Measurements from ENCODE around the gene INO80D. TPM values are rescaled to one million over a fixed set of nuclear protein-coding genes. Genes with fewer than 3 reads are reported as not detected.
A peak's percentile ranks its signal among the peaks of the same experiment; 100 is the strongest.

The INO80D gene
- total and polyA plus RNA-seq, 2 of the 13 experiments (the other 11 are each of a cell fraction or from before 2014, with no cell fraction given), result 7.6 to 7.9 TPM

DNA sequence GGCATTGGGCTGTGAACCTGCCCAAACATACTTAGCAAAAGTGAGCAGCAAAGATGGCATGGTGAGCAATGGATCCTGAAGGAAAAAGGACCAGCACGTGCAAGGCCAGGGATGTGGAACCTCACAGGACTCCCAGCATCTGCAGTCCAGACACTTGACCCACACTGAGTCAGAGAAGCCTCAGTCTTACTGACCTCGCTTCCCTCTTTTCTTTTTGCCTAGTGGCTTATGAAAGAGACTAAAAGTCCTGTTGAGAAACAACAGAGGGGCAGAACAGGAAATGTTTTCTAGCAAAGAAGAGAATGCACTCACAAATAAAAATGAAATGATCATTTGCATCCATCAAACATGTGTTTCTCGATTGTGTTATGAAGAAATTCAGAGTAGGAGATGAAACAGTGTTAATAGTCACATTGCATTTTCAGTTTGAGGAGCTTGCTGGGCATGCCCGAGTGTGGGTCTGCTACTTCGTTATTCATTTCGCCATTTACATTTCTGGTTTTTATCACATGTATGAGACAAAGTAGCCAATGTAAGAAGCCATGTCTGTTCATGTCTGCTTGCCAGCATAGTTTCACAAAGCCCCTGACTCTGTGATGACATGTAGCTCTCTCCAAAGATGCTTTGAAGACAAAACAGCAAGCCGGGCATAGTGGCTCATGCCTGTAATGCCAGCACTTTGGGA lies 118.4 kb downstream of the INO80D start:
- no peaks in the 10 kb centered on the region for H3K9me3 ChIP-seq (ENCODE audit: low read length)
- H3K4me2 ChIP-seq (ENCODE audit: low read depth, low read length), result no peak overlapping the region
- intact Hi-C loops (cut with micrococcal nuclease; ENCODE audit: unreplicated experiment) (no loop called here), in situ Hi-C loops (cut with HindIII; ENCODE audit: extremely low pct_ligation_motif_present, low pct_unique_long_range_greater_than_20kb) (no loop called here)
- ATAC-seq, result no peak
- no peaks in the 10 kb centered on the region for H3K36me3 ChIP-seq (replicated peaks in 1 of 2; ENCODE audit: control insufficient read depth in 1 of 2, insufficient read depth in 2 of 2, low read length in 2 of 2)
- ChIA-PET CTCF (ENCODE audit: low intra/inter-chr PET ratio, low total read pairs) (no interaction called here), POLR2A (no interaction called here)
- no peak for TF ChIP-seq SP5 (CRISPR knock-in tag; IDR thresholded peaks at IDR 0.05; ENCODE audit: borderline replicate concordance, low read depth)
- TF ChIP-seq ZNF629 (CRISPR knock-in tag; conservative IDR thresholded peaks at IDR 0.05), result 0 out of 2 replicates have a peak, but pooled peaks have one; percentile 18
- 0 out of 2 replicates have a peak, but pooled peaks have one; percentile 32 for TF ChIP-seq ZNF709 (CRISPR knock-in tag; IDR thresholded peaks at IDR 0.05)
- peak overlapping the region; percentile 20 for H2AFZ ChIP-seq (ENCODE audit: low read length)
- BruUV-seq (replicated peaks), result no TSS peak
- no peaks in the 10 kb centered on the region for H3K27me3 ChIP-seq (ENCODE audit: control insufficient read depth in 1 of 2, insufficient read depth in 2 of 2, low read length in 2 of 2)
- no peaks in the 10 kb centered on the region for H3K79me2 ChIP-seq (ENCODE audit: insufficient read depth, low read length)
- H3K4me1 ChIP-seq (ENCODE audit: insufficient read depth, low read length), result peaks cover 63% of the 10 kb centered on the region
- DNase-seq (ENCODE audit: low spot score), result no peak
- no peak overlapping the region for H3K4me3 ChIP-seq (replicated peaks in 1 of 3; ENCODE audit: insufficient read depth in 1 of 3, low read depth in 2 of 3, low read length in 3 of 3)
- no peak overlapping the region for H3K9ac ChIP-seq (ENCODE audit: insufficient read depth, low read depth, low read length)
- FAIRE-seq, result no peak
- no peaks in the 10 kb centered on the region for H4K20me1 ChIP-seq (ENCODE audit: insufficient read depth, low read length)
- 77% methylated on average over 7 of the region's 7 CpGs for WGBS (ENCODE audit: low lambda C conversion rate)
- no peak overlapping the region for H3K27ac ChIP-seq (ENCODE audit: extremely low read length, insufficient read depth, low read length)

DNA sequence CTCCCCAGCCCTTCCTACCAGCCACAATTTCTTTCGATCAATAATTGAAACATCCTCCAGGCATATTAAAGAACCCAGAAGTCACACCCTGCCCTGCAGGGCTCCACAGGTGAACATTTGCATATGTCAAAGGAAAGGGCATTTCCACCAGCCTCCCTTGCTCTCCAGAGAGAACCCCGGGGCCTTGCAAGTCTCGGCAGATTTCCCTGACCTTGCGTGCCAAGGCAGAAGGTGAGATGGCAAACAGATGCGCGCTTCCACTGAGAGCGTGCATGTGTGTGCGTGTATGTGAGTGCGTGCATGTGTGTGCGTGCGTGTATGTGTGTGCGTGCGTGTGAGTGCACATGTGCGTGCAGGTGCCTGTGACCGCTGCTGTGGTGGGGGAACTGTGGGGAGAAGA lies 120.3 kb downstream of the INO80D start:
- in situ Hi-C loops (cut with HindIII; ENCODE audit: extremely low pct_ligation_motif_present, low pct_unique_long_range_greater_than_20kb) (no loop called here), intact Hi-C loops (cut with micrococcal nuclease; ENCODE audit: unreplicated experiment) (no loop called here)
- Histone ChIP-seq H3K4me3 (replicated peaks in 1 of 3; ENCODE audit: insufficient read depth in 1 of 3, low read depth in 2 of 3, low read length in 3 of 3) (no peak overlapping the region), H3K79me2 (ENCODE audit: insufficient read depth, low read length) (no peaks in the 10 kb centered on the region), H2AFZ (ENCODE audit: low read length) (no peak overlapping the region), H3K27ac (ENCODE audit: extremely low read length, insufficient read depth, low read length) (no peak overlapping the region), H3K9me3 (ENCODE audit: low read length) (no peaks in the 10 kb centered on the region), H3K4me1 (ENCODE audit: insufficient read depth, low read length) (peaks cover 62% of the 10 kb centered on the region), H3K4me2 (ENCODE audit: low read depth, low read length) (no peak overlapping the region), H4K20me1 (ENCODE audit: insufficient read depth, low read length) (no peaks in the 10 kb centered on the region), H3K9ac (ENCODE audit: insufficient read depth, low read depth, low read length) (no peak overlapping the region), H3K36me3 (replicated peaks in 1 of 2; ENCODE audit: control insufficient read depth in 1 of 2, insufficient read depth in 2 of 2, low read length in 2 of 2) (no peaks in the 10 kb centered on the region), H3K27me3 (ENCODE audit: control insufficient read depth in 1 of 2, insufficient read depth in 2 of 2, low read length in 2 of 2) (no peaks in the 10 kb centered on the region)
- no TSS peak for BruUV-seq (replicated peaks)
- DNase-seq (ENCODE audit: low spot score) (no peak), ATAC-seq (no peak), FAIRE-seq (no peak)
- ChIA-PET CTCF (ENCODE audit: low intra/inter-chr PET ratio, low total read pairs) (no interaction called here), POLR2A (interaction anchor here (0.6 kb wide), 1 partner anchor 112 kb away, joined by 5 read pairs; no protein-coding TSS in a partner anchor)
- 98% methylated on average over 15 of the region's 15 CpGs for WGBS (ENCODE audit: low lambda C conversion rate)
- TF ChIP-seq ZBTB38 (CRISPR knock-in tag; IDR thresholded peaks at IDR 0.05), result 0 out of 2 replicates have a peak, but pooled peaks have one; percentile 30
- no peak for TF ChIP-seq GATAD2A (CRISPR knock-in tag; IDR thresholded peaks at IDR 0.05)
- TF ChIP-seq, protein P1, sequence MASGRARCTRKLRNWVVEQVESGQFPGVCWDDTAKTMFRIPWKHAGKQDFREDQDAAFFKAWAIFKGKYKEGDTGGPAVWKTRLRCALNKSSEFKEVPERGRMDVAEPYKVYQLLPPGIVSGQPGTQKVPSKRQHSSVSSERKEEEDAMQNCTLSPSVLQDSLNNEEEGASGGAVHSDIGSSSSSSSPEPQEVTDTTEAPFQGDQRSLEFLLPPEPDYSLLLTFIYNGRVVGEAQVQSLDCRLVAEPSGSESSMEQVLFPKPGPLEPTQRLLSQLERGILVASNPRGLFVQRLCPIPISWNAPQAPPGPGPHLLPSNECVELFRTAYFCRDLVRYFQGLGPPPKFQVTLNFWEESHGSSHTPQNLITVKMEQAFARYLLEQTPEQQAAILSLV (CRISPR knock-in tag; IDR thresholded peaks at IDR 0.05; ENCODE audit: borderline replicate concordance), result no peak
- no peak for TF ChIP-seq ZBTB21 (CRISPR knock-in tag; IDR thresholded peaks at IDR 0.05)
- TF ChIP-seq, protein P2, sequence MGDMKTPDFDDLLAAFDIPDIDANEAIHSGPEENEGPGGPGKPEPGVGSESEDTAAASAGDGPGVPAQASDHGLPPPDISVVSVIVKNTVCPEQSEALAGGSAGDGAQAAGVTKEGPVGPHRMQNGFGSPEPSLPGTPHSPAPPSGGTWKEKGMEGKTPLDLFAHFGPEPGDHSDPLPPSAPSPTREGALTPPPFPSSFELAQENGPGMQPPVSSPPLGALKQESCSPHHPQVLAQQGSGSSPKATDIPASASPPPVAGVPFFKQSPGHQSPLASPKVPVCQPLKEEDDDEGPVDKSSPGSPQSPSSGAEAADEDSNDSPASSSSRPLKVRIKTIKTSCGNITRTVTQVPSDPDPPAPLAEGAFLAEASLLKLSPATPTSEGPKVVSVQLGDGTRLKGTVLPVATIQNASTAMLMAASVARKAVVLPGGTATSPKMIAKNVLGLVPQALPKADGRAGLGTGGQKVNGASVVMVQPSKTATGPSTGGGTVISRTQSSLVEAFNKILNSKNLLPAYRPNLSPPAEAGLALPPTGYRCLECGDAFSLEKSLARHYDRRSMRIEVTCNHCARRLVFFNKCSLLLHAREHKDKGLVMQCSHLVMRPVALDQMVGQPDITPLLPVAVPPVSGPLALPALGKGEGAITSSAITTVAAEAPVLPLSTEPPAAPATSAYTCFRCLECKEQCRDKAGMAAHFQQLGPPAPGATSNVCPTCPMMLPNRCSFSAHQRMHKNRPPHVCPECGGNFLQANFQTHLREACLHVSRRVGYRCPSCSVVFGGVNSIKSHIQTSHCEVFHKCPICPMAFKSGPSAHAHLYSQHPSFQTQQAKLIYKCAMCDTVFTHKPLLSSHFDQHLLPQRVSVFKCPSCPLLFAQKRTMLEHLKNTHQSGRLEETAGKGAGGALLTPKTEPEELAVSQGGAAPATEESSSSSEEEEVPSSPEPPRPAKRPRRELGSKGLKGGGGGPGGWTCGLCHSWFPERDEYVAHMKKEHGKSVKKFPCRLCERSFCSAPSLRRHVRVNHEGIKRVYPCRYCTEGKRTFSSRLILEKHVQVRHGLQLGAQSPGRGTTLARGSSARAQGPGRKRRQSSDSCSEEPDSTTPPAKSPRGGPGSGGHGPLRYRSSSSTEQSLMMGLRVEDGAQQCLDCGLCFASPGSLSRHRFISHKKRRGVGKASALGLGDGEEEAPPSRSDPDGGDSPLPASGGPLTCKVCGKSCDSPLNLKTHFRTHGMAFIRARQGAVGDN (CRISPR knock-in tag; IDR thresholded peaks at IDR 0.05), result peak; percentile 38
- TF ChIP-seq GABPA (IDR thresholded peaks at IDR 0.05; ENCODE audit: low read depth, low read length), result 0 out of 2 replicates have a peak, but pooled peaks have one; percentile 16
- no peak for TF ChIP-seq GABPA (CRISPR knock-in tag; IDR thresholded peaks at IDR 0.05; ENCODE audit: low read depth)
- TF ChIP-seq, protein P3, sequence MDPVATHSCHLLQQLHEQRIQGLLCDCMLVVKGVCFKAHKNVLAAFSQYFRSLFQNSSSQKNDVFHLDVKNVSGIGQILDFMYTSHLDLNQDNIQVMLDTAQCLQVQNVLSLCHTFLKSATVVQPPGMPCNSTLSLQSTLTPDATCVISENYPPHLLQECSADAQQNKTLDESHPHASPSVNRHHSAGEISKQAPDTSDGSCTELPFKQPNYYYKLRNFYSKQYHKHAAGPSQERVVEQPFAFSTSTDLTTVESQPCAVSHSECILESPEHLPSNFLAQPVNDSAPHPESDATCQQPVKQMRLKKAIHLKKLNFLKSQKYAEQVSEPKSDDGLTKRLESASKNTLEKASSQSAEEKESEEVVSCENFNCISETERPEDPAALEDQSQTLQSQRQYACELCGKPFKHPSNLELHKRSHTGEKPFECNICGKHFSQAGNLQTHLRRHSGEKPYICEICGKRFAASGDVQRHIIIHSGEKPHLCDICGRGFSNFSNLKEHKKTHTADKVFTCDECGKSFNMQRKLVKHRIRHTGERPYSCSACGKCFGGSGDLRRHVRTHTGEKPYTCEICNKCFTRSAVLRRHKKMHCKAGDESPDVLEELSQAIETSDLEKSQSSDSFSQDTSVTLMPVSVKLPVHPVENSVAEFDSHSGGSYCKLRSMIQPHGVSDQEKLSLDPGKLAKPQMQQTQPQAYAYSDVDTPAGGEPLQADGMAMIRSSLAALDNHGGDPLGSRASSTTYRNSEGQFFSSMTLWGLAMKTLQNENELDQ (CRISPR knock-in tag; IDR thresholded peaks at IDR 0.05; ENCODE audit: borderline replicate concordance), result no peak

All from HepG2 (cell line).